DOHH2 (cell line): Measurements from ENCODE around the gene HSF2BP.

Experiments
- H3F3A ChIP-seq: fragments of 200-600 bp; sonication (generic), shearing (Covaris generic); 2 replicates; pipeline ENCODE4 v1.6.0; 2016; ENCODE audit warnings: antibody characterized with exemption, mild to moderate bottlenecking; ENCODE audit not compliant: control insufficient read depth, insufficient read depth
- H3K27ac ChIP-seq: fragments of 200-600 bp; sonication (generic); 2 replicates; pipeline ENCODE4 v1.5.1; 2014; ENCODE audit warnings: low read depth, mild to moderate bottlenecking, low read length, moderate library complexity
- H3K27me3 ChIP-seq: fragments of 200-600 bp; sonication (generic); 2 replicates; pipeline ENCODE4 v1.6.1; 2014; ENCODE audit warnings: mild to moderate bottlenecking, low read length, mixed read lengths; ENCODE audit not compliant: control insufficient read depth
- H3K36me3 ChIP-seq: fragments of 200-600 bp; sonication (generic); 2 replicates; pipeline ENCODE4 v1.6.1; 2014; ENCODE audit warnings: mild to moderate bottlenecking, low read length, moderate library complexity, mixed read lengths; ENCODE audit not compliant: control insufficient read depth
- H3K4me1 ChIP-seq: fragments of 200-600 bp; sonication (generic); 2 replicates; pipeline ENCODE4 v1.6.1; 2014; ENCODE audit warnings: mild to moderate bottlenecking, low read length, mixed read lengths; ENCODE audit not compliant: control insufficient read depth
- H3K4me2 ChIP-seq: fragments of 200-600 bp; sonication (generic); 2 replicates; pipeline ENCODE4 v1.6.0; 2014; ENCODE audit warnings: mild to moderate bottlenecking, low read length, moderate library complexity
- H3K4me3 ChIP-seq: fragments of 200-600 bp; sonication (generic); 2 replicates; pipeline ENCODE4 v1.5.1; 2014; ENCODE audit warnings: mild to moderate bottlenecking, low read length, mixed read lengths
- H3K79me2 ChIP-seq: fragments of 200-600 bp; sonication (generic); 2 replicates; pipeline ENCODE4 v1.6.1; 2014; ENCODE audit warnings: mild to moderate bottlenecking, low read length, mixed read lengths; ENCODE audit not compliant: control insufficient read depth
- H3K9me2 ChIP-seq: fragments of 200-600 bp; sonication (generic); replicated peaks from 2 replicates; pipeline ENCODE4 v1.6.1; 2014; ENCODE audit warnings: mild to moderate bottlenecking, low read length, mixed read lengths; ENCODE audit not compliant: control insufficient read depth
- H3K9me3 ChIP-seq: fragments of 200-600 bp; sonication (generic); 2 replicates; pipeline ENCODE4 v1.6.1; 2014; ENCODE audit warnings: antibody characterized with exemption, low read length, mixed read lengths; ENCODE audit not compliant: control insufficient read depth, insufficient read depth
- H4K20me1 ChIP-seq: fragments of 200-600 bp; sonication (generic); 2 replicates; pipeline ENCODE4 v1.6.0; 2014; ENCODE audit warnings: low read depth, mild to moderate bottlenecking, antibody characterized with exemption, low read length, moderate library complexity; ENCODE audit not compliant: control insufficient read depth, insufficient read depth
- EZH2phosphoT487 ChIP-seq: fragments of 200-600 bp; sonication (generic); IDR thresholded peaks from 2 replicates; pipeline ENCODE4 v1.6.1; 2017; ENCODE audit warnings: borderline replicate concordance, mild to moderate bottlenecking, antibody characterized with exemption, low read length, moderate library complexity, mixed read lengths
- TF ChIP-seq, protein P1 (sequence below): fragments of 200-600 bp; sonication (generic); IDR thresholded peaks from one replicate; pipeline ENCODE4 v1.5.1; 2014; ENCODE audit warnings: antibody characterized with exemption, mild to moderate bottlenecking, low read depth, low read length; ENCODE audit not compliant: poor library complexity, severe bottlenecking

Gene HSF2BP

GRCh38 chr21:43585924-43586413 is 73.3 kb downstream of the HSF2BP start:
- H3K4me2 ChIP-seq: no peak overlapping the region
- no peaks in the 10 kb centered on the region for H3K36me3 ChIP-seq
- no peaks in the 10 kb centered on the region for H3K27me3 ChIP-seq
- TF ChIP-seq, protein P1, sequence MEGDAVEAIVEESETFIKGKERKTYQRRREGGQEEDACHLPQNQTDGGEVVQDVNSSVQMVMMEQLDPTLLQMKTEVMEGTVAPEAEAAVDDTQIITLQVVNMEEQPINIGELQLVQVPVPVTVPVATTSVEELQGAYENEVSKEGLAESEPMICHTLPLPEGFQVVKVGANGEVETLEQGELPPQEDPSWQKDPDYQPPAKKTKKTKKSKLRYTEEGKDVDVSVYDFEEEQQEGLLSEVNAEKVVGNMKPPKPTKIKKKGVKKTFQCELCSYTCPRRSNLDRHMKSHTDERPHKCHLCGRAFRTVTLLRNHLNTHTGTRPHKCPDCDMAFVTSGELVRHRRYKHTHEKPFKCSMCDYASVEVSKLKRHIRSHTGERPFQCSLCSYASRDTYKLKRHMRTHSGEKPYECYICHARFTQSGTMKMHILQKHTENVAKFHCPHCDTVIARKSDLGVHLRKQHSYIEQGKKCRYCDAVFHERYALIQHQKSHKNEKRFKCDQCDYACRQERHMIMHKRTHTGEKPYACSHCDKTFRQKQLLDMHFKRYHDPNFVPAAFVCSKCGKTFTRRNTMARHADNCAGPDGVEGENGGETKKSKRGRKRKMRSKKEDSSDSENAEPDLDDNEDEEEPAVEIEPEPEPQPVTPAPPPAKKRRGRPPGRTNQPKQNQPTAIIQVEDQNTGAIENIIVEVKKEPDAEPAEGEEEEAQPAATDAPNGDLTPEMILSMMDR: no peak
- TF ChIP-seq EZH2phosphoT487: no peak
- no peaks in the 10 kb centered on the region for H3K4me1 ChIP-seq
- H3F3A ChIP-seq: no peaks in the 10 kb centered on the region
- no peak overlapping the region for H3K4me3 ChIP-seq
- no peak overlapping the region for H3K27ac ChIP-seq
- no peaks in the 10 kb centered on the region for H3K79me2 ChIP-seq
- H4K20me1 ChIP-seq: no peaks in the 10 kb centered on the region
- no peaks in the 10 kb centered on the region for H3K9me2 ChIP-seq
- no peaks in the 10 kb centered on the region for H3K9me3 ChIP-seq

DNA sequence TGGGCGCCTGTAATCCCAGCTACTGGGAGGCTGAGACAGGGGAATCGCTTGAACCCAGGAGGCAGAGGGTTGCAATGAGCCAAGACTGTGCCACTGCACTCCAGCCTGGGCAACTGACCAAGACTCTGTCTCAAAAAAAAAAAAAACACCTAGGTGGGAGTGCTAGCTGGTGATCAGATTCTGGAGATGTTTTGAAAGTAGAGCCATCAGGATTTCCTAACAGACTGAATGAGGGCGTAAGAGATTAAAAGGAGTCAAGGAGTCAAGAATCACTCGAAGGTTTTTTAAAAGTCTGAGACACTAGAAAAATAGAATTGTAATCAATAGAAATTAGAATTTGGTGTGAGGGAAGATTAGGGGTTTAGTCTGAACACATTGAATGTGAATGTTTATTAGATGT is 73.8 kb downstream of the HSF2BP start:
- H3K27ac ChIP-seq: no peak overlapping the region

GRCh38 chr21:43581453-43581852 is 77.8 kb downstream of the HSF2BP start:
- TF ChIP-seq EZH2phosphoT487: no peak
- TF ChIP-seq, protein P1: no peak
- Histone ChIP-seq H3K4me2 (no peak overlapping the region), H3K36me3 (no peaks in the 10 kb centered on the region), H3K4me1 (no peaks in the 10 kb centered on the region), H3K4me3 (no peak overlapping the region), H3K27ac (no peak overlapping the region), H3K79me2 (no peaks in the 10 kb centered on the region), H3K9me2 (no peaks in the 10 kb centered on the region), H4K20me1 (no peaks in the 10 kb centered on the region), H3F3A (no peaks in the 10 kb centered on the region), H3K9me3 (no peaks in the 10 kb centered on the region), H3K27me3 (peaks cover 6% of the 10 kb centered on the region)

More for the DNA sequence above, 73.8 kb downstream of the HSF2BP start:
- no peaks in the 10 kb centered on the region for H4K20me1 ChIP-seq
- H3K4me1 ChIP-seq: no peaks in the 10 kb centered on the region
- no peaks in the 10 kb centered on the region for H3K27me3 ChIP-seq
- H3K9me3 ChIP-seq: no peaks in the 10 kb centered on the region
- no peaks in the 10 kb centered on the region for H3F3A ChIP-seq
- no peaks in the 10 kb centered on the region for H3K36me3 ChIP-seq
- H3K79me2 ChIP-seq: no peaks in the 10 kb centered on the region
- no peak overlapping the region for H3K4me3 ChIP-seq
- no peak overlapping the region for H3K4me2 ChIP-seq
- no peak for TF ChIP-seq EZH2phosphoT487
- TF ChIP-seq, protein P1: no peak
- no peaks in the 10 kb centered on the region for H3K9me2 ChIP-seq
